SK-N-SH (cell line): ENCODE measurements around the gene NDUFS2. TPM values are rescaled to one million over a fixed set of nuclear protein-coding genes. Genes with fewer than 3 reads are reported as not detected.

Source experiments
- CTCF ChIA-PET: fragments of 300-600, 350-600 bp; formaldehyde crosslinking; extraction: SDS; loops from one replicate; lab custom pipeline; 2021; lab: Yijun Ruan, JAX
- POLR2A ChIA-PET: fragments of 350-600 bp; sonication (Branson Sonifier 250); formaldehyde crosslinking; extraction: SDS; loops from one replicate; lab custom pipeline; 2020; ENCODE audit warnings: antibody characterized with exemption, inconsistent platforms; lab: Yijun Ruan, JAX
- DNase-seq: peaks from one replicate; pipeline ENCODE4 v3.0.0; 2012
- H2AFZ ChIP-seq: fragments of 200-600 bp; sonication (generic); 2 replicates; pipeline ENCODE4 v1.8.1; 2016; ENCODE audit warnings: antibody characterized with exemption, mild to moderate bottlenecking, low read depth
- H3F3A ChIP-seq: fragments of 200-600 bp; sonication (generic); replicated peaks from 2 replicates; pipeline ENCODE3; 2016; ENCODE audit warnings: antibody characterized with exemption, mild to moderate bottlenecking; ENCODE audit not compliant: insufficient read depth
- H3K27ac ChIP-seq, 2 experiments: fragments of 200-500 bp in 1 of 2; fragments of 200-600 bp in 1 of 2; sonication (Bioruptor generic) in 1 of 2; sonication (generic), shearing (Covaris generic) in 1 of 2; 2 replicates each; pipeline versions ENCODE4 v1.5.1 to v1.6.1; 2014 to 2016; ENCODE audit warnings: low read depth in 2 of 2, inconsistent platforms in 1 of 2, low read length in 1 of 2, mild to moderate bottlenecking in 1 of 2, mixed read lengths in 1 of 2
- H3K27me3 ChIP-seq: fragments of 200-600 bp; sonication (generic), shearing (Covaris generic); 2 replicates; pipeline ENCODE4 v1.6.1; 2016; ENCODE audit warnings: mixed run types; ENCODE audit not compliant: insufficient read depth
- H3K36me3 ChIP-seq, 2 experiments: fragments of 200-500 bp in 1 of 2; fragments of 200-600 bp in 1 of 2; sonication (Bioruptor generic) in 1 of 2; sonication (generic) in 1 of 2; replicated peaks in 1 of 2; 2 replicates each; pipeline versions ENCODE3 to v1.5.1; 2014 to 2016; ENCODE audit warnings: low read length in 1 of 2, mild to moderate bottlenecking in 1 of 2; ENCODE audit not compliant: insufficient read depth in 2 of 2, control insufficient read depth in 1 of 2
- H3K4me1 ChIP-seq, 2 experiments: fragments of 200-500 bp in 1 of 2; fragments of 200-600 bp in 1 of 2; sonication (Bioruptor generic) in 1 of 2; sonication (generic), shearing (Covaris generic) in 1 of 2; 2 replicates each; pipeline versions ENCODE4 v1.5.1 to v1.6.1; 2014 to 2016; ENCODE audit warnings: low read depth in 1 of 2, low read length in 1 of 2, mixed run types in 1 of 2; ENCODE audit not compliant: insufficient read depth in 2 of 2, control insufficient read depth in 1 of 2
- H3K4me2 ChIP-seq: fragments of 200-600 bp; sonication (generic), shearing (Covaris generic); 2 replicates; pipeline ENCODE4 v1.6.1; 2017; ENCODE audit warnings: mixed run types
- H3K4me3 ChIP-seq, 2 experiments: fragments of 200-500 bp in 1 of 2; fragments of 200-600 bp in 1 of 2; sonication (Bioruptor generic) in 1 of 2; sonication (generic), shearing (Covaris generic) in 1 of 2; 2 replicates each; pipeline versions ENCODE4 v1.5.1 to v1.8.1; 2014 to 2016; ENCODE audit warnings: low read depth in 2 of 2, inconsistent platforms in 1 of 2, low read length in 1 of 2, mild to moderate bottlenecking in 1 of 2, mixed read lengths in 1 of 2, moderate library complexity in 1 of 2
- H3K79me2 ChIP-seq: fragments of 200-600 bp; sonication (generic); 2 replicates; pipeline ENCODE4 v1.8.1; 2017; ENCODE audit warnings: mild to moderate bottlenecking; ENCODE audit not compliant: insufficient read depth
- H3K9ac ChIP-seq: fragments of 200-600 bp; sonication (generic); 2 replicates; pipeline ENCODE4 v1.6.1; 2017; ENCODE audit warnings: mixed run types
- H3K9me2 ChIP-seq: fragments of 200-600 bp; sonication (generic); 2 replicates; pipeline ENCODE4 v1.6.1; 2017; ENCODE audit warnings: mixed run types
- H3K9me3 ChIP-seq: fragments of 200-600 bp; sonication (generic); 2 replicates; pipeline ENCODE4 v1.6.1; 2017; ENCODE audit warnings: mixed run types, mild to moderate bottlenecking, moderate library complexity
- H4K20me1 ChIP-seq: fragments of 200-600 bp; sonication (generic); 2 replicates; pipeline ENCODE4 v1.6.1; 2017; ENCODE audit warnings: mild to moderate bottlenecking, mixed run types; ENCODE audit not compliant: insufficient read depth
- EP300 ChIP-seq, 2 experiments: IDR thresholded peaks; 2 replicates each; pipeline versions ENCODE4 v1.4.0 to v1.6.1; 2012; ENCODE audit warnings: borderline replicate concordance in 1 of 2, low read depth in 1 of 2, low read length in 1 of 2
- EZH2phosphoT487 ChIP-seq: fragments of 200-600 bp; sonication (generic); IDR thresholded peaks from 2 replicates; pipeline ENCODE4 v1.6.1; 2017; ENCODE audit warnings: low read depth, mixed run types, mild to moderate bottlenecking, antibody characterized with exemption, moderate library complexity, borderline replicate concordance
- FOXJ3 ChIP-seq: sonication (generic); formaldehyde crosslinking; IDR thresholded peaks from 2 replicates; pipeline ENCODE4 v1.5.1; 2020; ENCODE audit warnings: mild to moderate bottlenecking, missing genetic modification reagents
- GATA2 ChIP-seq: sonication (generic); formaldehyde crosslinking; IDR thresholded peaks from 2 replicates; pipeline ENCODE4 v1.5.0; 2020; ENCODE audit warnings: mild to moderate bottlenecking, missing genetic modification reagents
- JUND ChIP-seq: IDR thresholded peaks from 2 replicates; pipeline ENCODE4 v1.4.0; 2012
- MEF2A ChIP-seq: IDR thresholded peaks from 2 replicates; pipeline ENCODE4 v1.4.0; 2012; ENCODE audit warnings: low read depth, borderline replicate concordance
- NFIC ChIP-seq: IDR thresholded peaks from 2 replicates; pipeline ENCODE4 v1.4.0; 2012; ENCODE audit warnings: borderline replicate concordance
- POLR2AphosphoS5 ChIP-seq: IDR thresholded peaks from 2 replicates; pipeline ENCODE4 v1.6.1; 2012; ENCODE audit warnings: low read depth, low read length
- RAD21 ChIP-seq: IDR thresholded peaks from 2 replicates; pipeline ENCODE4 v1.6.1; 2012; ENCODE audit warnings: mild to moderate bottlenecking, low read length
- SIN3A ChIP-seq: IDR thresholded peaks from 2 replicates; pipeline ENCODE4 v1.6.1; 2012; ENCODE audit warnings: low read depth, mild to moderate bottlenecking, low read length, moderate library complexity, borderline replicate concordance
- SMC3 ChIP-seq: IDR thresholded peaks from 2 replicates; pipeline ENCODE4 v1.6.1; 2012; ENCODE audit warnings: low read depth, low read length, improper control_type of control experiment
- TAF1 ChIP-seq: IDR thresholded peaks from 2 replicates; pipeline ENCODE4 v1.6.1; 2012; ENCODE audit warnings: low read depth, mild to moderate bottlenecking, low read length, moderate library complexity, borderline replicate concordance
- YY1 ChIP-seq: IDR thresholded peaks from 2 replicates; pipeline ENCODE4 v1.4.0; 2012; ENCODE audit warnings: low read depth, mild to moderate bottlenecking
- WGBS: methylation state at CpG from one replicate; pipeline ENCODE4 v1.1.6; 2017; ENCODE audit warnings: low lambda C conversion rate; 5-methylcytosine and 5-hydroxymethylcytosine counted together
- polyA plus RNA-seq, 3 experiments: library from polyadenylated mRNA; depleted of rRNA; stranded (reverse); fragments of >200 nt; gene quantifications; 2 replicates each; pipeline ENCODE4 v1.2.3, GENCODE V29; 2012
- TF ChIP-seq, protein P1 (sequence below): IDR thresholded peaks from 2 replicates; pipeline ENCODE4 v1.4.0; 2012; ENCODE audit warnings: low read depth, borderline replicate concordance
- TF ChIP-seq, protein P2 (sequence below): fragments of 150-350 bp; IDR thresholded peaks from 2 replicates; pipeline ENCODE4 v1.6.1; 2016; ENCODE audit warnings: mild to moderate bottlenecking, low read depth, low read length
- TF ChIP-seq, protein P3 (sequence below): fragments of 200-600 bp; sonication (generic); IDR thresholded peaks from 2 replicates; pipeline ENCODE4 v1.6.1; 2017; ENCODE audit warnings: antibody characterized with exemption, mild to moderate bottlenecking, moderate library complexity
- TF ChIP-seq, protein P4 (sequence below): IDR thresholded peaks from 2 replicates; pipeline ENCODE4 v1.4.0; 2012; ENCODE audit warnings: low read depth, borderline replicate concordance

Gene NDUFS2
- polyA plus RNA-seq, 1 of the 3 experiments (the other 2 are of a cell fraction): 203 TPM

DNA sequence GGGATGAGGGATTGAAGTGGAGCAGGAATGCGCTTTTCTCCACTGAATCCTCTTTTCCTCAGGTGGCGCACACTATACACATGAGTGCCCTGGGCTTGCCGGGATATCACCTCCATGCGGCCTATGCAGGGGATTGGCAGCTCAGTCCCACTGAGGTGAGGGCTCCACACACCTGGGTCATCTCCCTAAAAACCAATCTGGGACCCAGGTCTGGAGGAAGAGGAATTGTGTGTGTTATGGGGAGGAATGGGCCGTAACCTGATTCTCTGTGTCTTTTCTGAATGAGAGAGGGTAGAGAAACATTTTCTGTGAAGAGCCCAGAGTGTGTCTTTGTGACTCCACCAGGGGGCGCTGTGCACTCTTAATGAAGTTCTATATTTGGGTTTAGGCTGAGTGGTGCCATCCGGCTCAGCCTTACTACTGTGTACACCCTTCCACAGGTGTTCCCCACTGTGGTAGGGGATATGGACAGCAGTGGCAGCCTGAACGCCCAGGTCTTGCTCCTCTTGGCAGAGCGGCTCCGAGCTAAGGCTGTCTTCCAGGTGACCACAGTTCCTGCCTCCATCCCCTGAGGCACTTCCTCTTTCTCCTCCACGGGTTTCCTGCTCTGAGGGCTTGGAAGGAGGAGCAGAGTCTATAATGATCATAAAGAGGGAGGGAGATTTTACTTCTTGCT is 25.2 kb downstream of the NDUFS2 start (continued):
- TF ChIP-seq, protein P1, sequence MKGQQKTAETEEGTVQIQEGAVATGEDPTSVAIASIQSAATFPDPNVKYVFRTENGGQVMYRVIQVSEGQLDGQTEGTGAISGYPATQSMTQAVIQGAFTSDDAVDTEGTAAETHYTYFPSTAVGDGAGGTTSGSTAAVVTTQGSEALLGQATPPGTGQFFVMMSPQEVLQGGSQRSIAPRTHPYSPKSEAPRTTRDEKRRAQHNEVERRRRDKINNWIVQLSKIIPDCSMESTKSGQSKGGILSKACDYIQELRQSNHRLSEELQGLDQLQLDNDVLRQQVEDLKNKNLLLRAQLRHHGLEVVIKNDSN: no peak
- TF ChIP-seq JUND (no peak), TAF1 (no peak), RAD21 (peak; percentile 76), SMC3 (peak; percentile 91), FOXJ3 (CRISPR knock-in tag) (no peak), EP300 (IDR thresholded peaks at IDR 0.05; ENCODE audit: borderline replicate concordance in 1 of 2, low read depth in 1 of 2, low read length in 1 of 2) (no peak), EZH2phosphoT487 (no peak)
- TF ChIP-seq, protein P2, sequence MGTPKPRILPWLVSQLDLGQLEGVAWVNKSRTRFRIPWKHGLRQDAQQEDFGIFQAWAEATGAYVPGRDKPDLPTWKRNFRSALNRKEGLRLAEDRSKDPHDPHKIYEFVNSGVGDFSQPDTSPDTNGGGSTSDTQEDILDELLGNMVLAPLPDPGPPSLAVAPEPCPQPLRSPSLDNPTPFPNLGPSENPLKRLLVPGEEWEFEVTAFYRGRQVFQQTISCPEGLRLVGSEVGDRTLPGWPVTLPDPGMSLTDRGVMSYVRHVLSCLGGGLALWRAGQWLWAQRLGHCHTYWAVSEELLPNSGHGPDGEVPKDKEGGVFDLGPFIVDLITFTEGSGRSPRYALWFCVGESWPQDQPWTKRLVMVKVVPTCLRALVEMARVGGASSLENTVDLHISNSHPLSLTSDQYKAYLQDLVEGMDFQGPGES: no peak

DNA sequence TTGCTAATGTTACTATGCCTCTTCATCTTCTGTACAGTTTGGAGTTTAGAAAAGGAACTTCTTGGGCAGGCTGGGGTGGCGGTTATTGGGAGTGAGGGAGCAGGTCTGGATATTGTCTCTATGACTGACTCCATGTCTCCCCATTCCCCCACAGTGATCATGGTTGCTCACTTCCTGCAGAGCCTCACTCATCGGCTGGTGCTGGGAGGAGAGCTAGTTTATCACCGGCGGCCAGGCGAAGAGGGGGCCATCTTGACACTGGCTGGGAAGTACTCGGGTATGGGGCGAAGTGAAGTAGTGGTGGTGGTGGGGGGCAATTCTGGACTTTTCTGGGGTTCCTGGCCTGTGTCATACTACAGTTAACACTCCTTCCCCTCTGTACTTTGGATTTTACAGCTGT is 25.9 kb downstream of the NDUFS2 start:
- POLR2A ChIA-PET: no interaction called here
- TF ChIP-seq POLR2AphosphoS5 (no peak), SIN3A (no peak), MEF2A (no peak), NFIC (no peak), FOXJ3 (CRISPR knock-in tag) (no peak), EZH2phosphoT487 (no peak), YY1 (no peak), GATA2 (CRISPR knock-in tag) (no peak)
- TF ChIP-seq, protein P3, sequence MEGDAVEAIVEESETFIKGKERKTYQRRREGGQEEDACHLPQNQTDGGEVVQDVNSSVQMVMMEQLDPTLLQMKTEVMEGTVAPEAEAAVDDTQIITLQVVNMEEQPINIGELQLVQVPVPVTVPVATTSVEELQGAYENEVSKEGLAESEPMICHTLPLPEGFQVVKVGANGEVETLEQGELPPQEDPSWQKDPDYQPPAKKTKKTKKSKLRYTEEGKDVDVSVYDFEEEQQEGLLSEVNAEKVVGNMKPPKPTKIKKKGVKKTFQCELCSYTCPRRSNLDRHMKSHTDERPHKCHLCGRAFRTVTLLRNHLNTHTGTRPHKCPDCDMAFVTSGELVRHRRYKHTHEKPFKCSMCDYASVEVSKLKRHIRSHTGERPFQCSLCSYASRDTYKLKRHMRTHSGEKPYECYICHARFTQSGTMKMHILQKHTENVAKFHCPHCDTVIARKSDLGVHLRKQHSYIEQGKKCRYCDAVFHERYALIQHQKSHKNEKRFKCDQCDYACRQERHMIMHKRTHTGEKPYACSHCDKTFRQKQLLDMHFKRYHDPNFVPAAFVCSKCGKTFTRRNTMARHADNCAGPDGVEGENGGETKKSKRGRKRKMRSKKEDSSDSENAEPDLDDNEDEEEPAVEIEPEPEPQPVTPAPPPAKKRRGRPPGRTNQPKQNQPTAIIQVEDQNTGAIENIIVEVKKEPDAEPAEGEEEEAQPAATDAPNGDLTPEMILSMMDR: no peak
- TF ChIP-seq, protein P4, sequence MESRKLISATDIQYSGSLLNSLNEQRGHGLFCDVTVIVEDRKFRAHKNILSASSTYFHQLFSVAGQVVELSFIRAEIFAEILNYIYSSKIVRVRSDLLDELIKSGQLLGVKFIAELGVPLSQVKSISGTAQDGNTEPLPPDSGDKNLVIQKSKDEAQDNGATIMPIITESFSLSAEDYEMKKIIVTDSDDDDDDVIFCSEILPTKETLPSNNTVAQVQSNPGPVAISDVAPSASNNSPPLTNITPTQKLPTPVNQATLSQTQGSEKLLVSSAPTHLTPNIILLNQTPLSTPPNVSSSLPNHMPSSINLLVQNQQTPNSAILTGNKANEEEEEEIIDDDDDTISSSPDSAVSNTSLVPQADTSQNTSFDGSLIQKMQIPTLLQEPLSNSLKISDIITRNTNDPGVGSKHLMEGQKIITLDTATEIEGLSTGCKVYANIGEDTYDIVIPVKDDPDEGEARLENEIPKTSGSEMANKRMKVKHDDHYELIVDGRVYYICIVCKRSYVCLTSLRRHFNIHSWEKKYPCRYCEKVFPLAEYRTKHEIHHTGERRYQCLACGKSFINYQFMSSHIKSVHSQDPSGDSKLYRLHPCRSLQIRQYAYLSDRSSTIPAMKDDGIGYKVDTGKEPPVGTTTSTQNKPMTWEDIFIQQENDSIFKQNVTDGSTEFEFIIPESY: no peak
- 94% methylated on average over 7 of the region's 7 CpGs for WGBS
- H3K9me3 ChIP-seq: no peaks in the 10 kb centered on the region
- no peak overlapping the region for H2AFZ ChIP-seq
- CTCF ChIA-PET: interaction anchor here (0.6 to 6.3 kb wide), 26 partner anchors 9 to 192 kb away, joined by 3 to 76 read pairs (median 4); partner anchors contain the start of genes CFAP126, FCER1G and NR1I3
- no peak overlapping the region for H3K9ac ChIP-seq
- H3K27me3 ChIP-seq: no peaks in the 10 kb centered on the region
- no peaks in the 10 kb centered on the region for H3K79me2 ChIP-seq
- H3K9me2 ChIP-seq: no peaks in the 10 kb centered on the region
- H3K36me3 ChIP-seq: peaks cover 0 to 20% of the 10 kb centered on the region in 2 experiments
- no peak overlapping the region; a peak in 1 of 4 replicates for H3K27ac ChIP-seq
- H3K4me2 ChIP-seq: peak overlapping the region; percentile 79; the same call in 1 of the 2 replicates
- H4K20me1 ChIP-seq: no peaks in the 10 kb centered on the region
- DNase-seq: no peak
- H3K4me3 ChIP-seq: no peak overlapping the region
- peaks cover 14% of the 10 kb centered on the region for H3F3A ChIP-seq
- peaks cover 8 to 21% of the 10 kb centered on the region in 2 experiments; a peak in 3 of 4 replicates for H3K4me1 ChIP-seq
